IMR-90 (cell line): ENCODE results near the gene ERGIC1. TPM values are rescaled to one million over a fixed set of nuclear protein-coding genes. Genes with fewer than 3 reads are reported as not detected.

Source experiments
- ATAC-seq: fragments of 200-7000 bp; cut with Tn5 transposase; 2 replicates; pipeline ENCODE4 v1.9.1; 2020; ENCODE audit warnings: low read depth, mild to moderate bottlenecking, moderate library complexity
- BruUV-seq: library from RNA; stranded (reverse); fragments of 400-500 nt; replicated peaks from 2 replicates; lab custom pipeline; 2021; lab: Mats Ljungman, UMichigan
- CTCF ChIA-PET: fragments of 300-600 bp; formaldehyde crosslinking; extraction: SDS; loops from one replicate; lab custom pipeline; 2021; ENCODE audit warnings: antibody characterized with exemption; lab: Yijun Ruan, JAX
- POLR2A ChIA-PET: fragments of 300-600 bp; sonication (Branson Sonifier 250); formaldehyde crosslinking; loops from one replicate; lab custom pipeline; 2022; ENCODE audit warnings: antibody characterized with exemption; ENCODE audit not compliant: unreplicated experiment; lab: Charles Lee
- DNase-seq: peaks from one replicate; pipeline ENCODE4 v3.0.0; 2013
- H2AFZ ChIP-seq: replicated peaks from 2 replicates; pipeline ENCODE3; 2013; ENCODE audit warnings: low read length, mild to moderate bottlenecking; ENCODE audit not compliant: poor library complexity
- H2AK5ac ChIP-seq: 2 replicates; pipeline ENCODE4 v1.6.1; 2013; ENCODE audit warnings: low read depth, low read length, inconsistent platforms
- H2AK9ac ChIP-seq: replicated peaks from 2 replicates; pipeline ENCODE3; 2013; ENCODE audit warnings: mild to moderate bottlenecking, low read depth, low read length, moderate library complexity; ENCODE audit not compliant: poor library complexity
- H2BK120ac ChIP-seq: 2 replicates; pipeline ENCODE4 v1.6.1; 2013; ENCODE audit warnings: low read depth, low read length, inconsistent platforms
- H2BK15ac ChIP-seq: 3 replicates; pipeline ENCODE4 v1.6.1; 2013; ENCODE audit warnings: low read depth, low read length, inconsistent platforms
- H2BK20ac ChIP-seq: 2 replicates; pipeline ENCODE4 v1.6.1; 2013; ENCODE audit warnings: low read depth, mild to moderate bottlenecking, inconsistent platforms, low read length, moderate library complexity
- H2BK5ac ChIP-seq: 2 replicates; pipeline ENCODE4 v1.6.1; 2013; ENCODE audit warnings: mild to moderate bottlenecking, low read depth, low read length, inconsistent platforms; ENCODE audit not compliant: poor library complexity, severe bottlenecking
- H3K14ac ChIP-seq: replicated peaks from 2 replicates; pipeline ENCODE4 v1.6.1; 2013; ENCODE audit warnings: low read depth, low read length, inconsistent platforms
- H3K18ac ChIP-seq: 2 replicates; pipeline ENCODE4 v1.6.1; 2013; ENCODE audit warnings: low read depth, low read length, control low read depth
- H3K23ac ChIP-seq: 2 replicates; pipeline ENCODE4 v1.6.1; 2013; ENCODE audit warnings: low read depth, low read length, inconsistent platforms
- H3K27ac ChIP-seq: 2 replicates; pipeline ENCODE4 v1.5.1; 2013; ENCODE audit warnings: mild to moderate bottlenecking, control low read depth, low read length; ENCODE audit not compliant: insufficient read depth
- H3K27me3 ChIP-seq: 2 replicates; pipeline ENCODE4 v1.6.1; 2013; ENCODE audit warnings: low read length; ENCODE audit not compliant: control insufficient read depth, insufficient read depth
- H3K36me3 ChIP-seq: 2 replicates; pipeline ENCODE4 v1.6.1; 2013; ENCODE audit warnings: low read length, mixed read lengths; ENCODE audit not compliant: control insufficient read depth, insufficient read depth
- H3K4ac ChIP-seq: 2 replicates; pipeline ENCODE4 v1.6.1; 2013; ENCODE audit warnings: low read depth, low read length, inconsistent platforms
- H3K4me1 ChIP-seq: 2 replicates; pipeline ENCODE4 v1.6.1; 2013; ENCODE audit warnings: low read length, mixed read lengths; ENCODE audit not compliant: control insufficient read depth, insufficient read depth
- H3K4me2 ChIP-seq: 2 replicates; pipeline ENCODE4 v1.6.1; 2013; ENCODE audit warnings: low read depth, mild to moderate bottlenecking, control low read depth, low read length, moderate library complexity
- H3K4me3 ChIP-seq: 2 replicates; pipeline ENCODE4 v1.5.1; 2013; ENCODE audit warnings: low read depth, mild to moderate bottlenecking, control low read depth, low read length, moderate library complexity; ENCODE audit not compliant: insufficient read depth
- H3K56ac ChIP-seq: 2 replicates; pipeline ENCODE4 v1.6.1; 2013; ENCODE audit warnings: low read length, inconsistent platforms; ENCODE audit not compliant: insufficient read depth; ENCODE audit errors: extremely low read depth
- H3K79me1 ChIP-seq, 2 experiments: 2 replicates each; pipeline ENCODE4 v1.6.1; 2013; ENCODE audit warnings: low read length in 2 of 2, inconsistent platforms in 1 of 2, low read depth in 1 of 2
- H3K9ac ChIP-seq: 2 replicates; pipeline ENCODE4 v1.6.1; 2013; ENCODE audit warnings: low read depth, low read length, control low read depth
- H3K9me1 ChIP-seq: 2 replicates; pipeline ENCODE4 v1.6.1; 2013; ENCODE audit warnings: low read length, inconsistent platforms; ENCODE audit not compliant: insufficient read depth
- H3K9me3 ChIP-seq: 2 replicates; pipeline ENCODE4 v1.6.1; 2013; ENCODE audit warnings: low read length; ENCODE audit not compliant: control insufficient read depth, insufficient read depth
- H4K20me1 ChIP-seq: 2 replicates; pipeline ENCODE4 v1.6.1; 2013; ENCODE audit warnings: low read length, inconsistent platforms; ENCODE audit not compliant: insufficient read depth
- H4K5ac ChIP-seq: 2 replicates; pipeline ENCODE4 v1.6.1; 2013; ENCODE audit warnings: mild to moderate bottlenecking, low read depth, low read length, control low read depth
- H4K8ac ChIP-seq, 2 experiments: 2 replicates each; pipeline ENCODE4 v1.6.1; 2013; ENCODE audit warnings: low read depth in 2 of 2, low read length in 2 of 2, control low read depth in 1 of 2, inconsistent platforms in 1 of 2
- H4K91ac ChIP-seq: 2 replicates; pipeline ENCODE4 v1.6.1; 2013; ENCODE audit warnings: low read depth, low read length, inconsistent platforms; ENCODE audit not compliant: insufficient read depth
- MAZ ChIP-seq: IDR thresholded peaks from 2 replicates; pipeline ENCODE4 v1.6.1; 2012; ENCODE audit warnings: low read depth, mild to moderate bottlenecking, low read length, improper control_type of control experiment, moderate library complexity, borderline replicate concordance
- WGBS, 2 experiments: methylation state at CpG; one replicate each; pipeline versions ENCODE4 v1.1.5 to v1.1.7; 2013; ENCODE audit warnings: missing lambda C conversion rate in 2 of 2; ENCODE audit not compliant: insufficient read length in 1 of 2; ENCODE audit errors: extremely low coverage in 2 of 2; 5-methylcytosine and 5-hydroxymethylcytosine counted together
- dilution Hi-C: fragments of 300-500 bp; cut with HindIII; formaldehyde crosslinking; loops from one replicate; pipeline ENCODE4 v1.14.3; 2018; ENCODE audit warnings: low sequenced_read_pairs; ENCODE audit not compliant: unreplicated experiment
- in situ Hi-C: fragments of 300-500 bp; cut with MboI; formaldehyde crosslinking; loops from 3 replicates; pipeline ENCODE4 v1.14.3; 2019; ENCODE audit warnings: low sequenced_read_pairs, inconsistent platforms, mixed read lengths
- intact Hi-C: fragments of 100-400 bp; cut with micrococcal nuclease; formaldehyde crosslinking; loops from 2 replicates; pipeline ENCODE4 v1.10.0; 2022
- polyA plus RNA-seq, 3 experiments: library from polyadenylated mRNA; depleted of rRNA; stranded (reverse); fragments of >200 nt; gene quantifications; 2 replicates each; pipeline ENCODE4 v1.2.3, GENCODE V29; 2012; ENCODE audit warnings: low replicate concordance in 1 of 3
- total RNA-seq: library from RNA; depleted of rRNA; stranded (reverse); fragments of >200 nt; gene quantifications from 2 replicates; pipeline ENCODE4 v1.2.3, GENCODE V29; 2012
- TF ChIP-seq, protein P1 (sequence below): fragments of 150-350 bp; IDR thresholded peaks from 2 replicates; pipeline ENCODE4 v1.6.1; 2017; ENCODE audit warnings: mild to moderate bottlenecking, antibody characterized with exemption, low read length, low read depth

Gene ERGIC1
- total and polyA plus RNA-seq, 2 of the 4 experiments (the other 2 are of a cell fraction), result 134 to 192 TPM

DNA sequence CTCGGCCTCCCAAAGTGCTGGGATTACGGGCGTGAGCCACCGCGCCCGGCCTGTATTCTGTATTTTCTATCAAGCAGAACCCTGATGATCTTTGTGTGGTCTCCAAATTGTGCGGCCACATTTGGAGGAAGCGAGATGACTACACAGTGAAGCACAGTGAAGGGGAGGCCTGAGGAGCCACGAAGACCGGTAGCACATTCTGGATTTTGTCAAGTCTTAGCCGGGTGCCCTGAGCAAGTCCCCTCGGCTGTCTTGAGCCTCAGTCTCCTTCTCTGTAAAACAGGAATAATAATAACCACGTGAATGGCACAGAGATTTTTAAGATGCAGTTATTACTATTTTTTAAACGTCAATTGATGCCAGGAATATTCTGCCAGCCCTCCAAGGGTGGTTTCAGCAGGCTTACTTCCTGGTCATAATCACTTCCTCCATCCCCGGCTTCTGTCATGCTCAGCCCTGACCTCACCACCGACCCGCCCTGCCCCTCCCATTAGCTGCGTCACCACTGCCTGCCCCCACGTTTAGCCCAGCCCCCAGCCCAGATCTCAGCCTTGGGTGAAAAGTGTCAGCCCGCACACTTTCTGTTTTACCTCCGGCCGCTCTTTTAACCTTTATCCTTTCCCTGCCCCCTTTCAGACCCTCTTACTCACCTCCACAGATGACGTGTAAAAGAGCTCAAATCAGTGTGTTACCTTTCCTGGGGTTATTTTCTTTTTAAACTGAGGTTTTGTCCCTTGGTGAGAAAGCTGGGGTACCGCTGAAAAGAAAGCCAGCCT, 27.0 kb upstream of the ERGIC1 start:
- H3K4me2 ChIP-seq, result peak overlapping the region; percentile 61; the same call in 1 of the 2 replicates

More for the DNA sequence above, 27.0 kb upstream of the ERGIC1 start:
- no peaks in the 10 kb centered on the region for H3K36me3 ChIP-seq
- peak overlapping the region; percentile 97 for H2BK20ac ChIP-seq
- H3K23ac ChIP-seq, result peak overlapping the region; percentile 74; the same call in 1 of the 2 replicates
- H2BK120ac ChIP-seq, result peak overlapping the region; percentile 97
- H3K79me1 ChIP-seq, result peaks cover 6 to 20% of the 10 kb centered on the region in 2 experiments
- no peaks in the 10 kb centered on the region for H4K20me1 ChIP-seq
- intact Hi-C loops, result no loop called here
- no peaks in the 10 kb centered on the region for H3K27me3 ChIP-seq
- TF ChIP-seq MAZ, result peak; percentile 68; the same call in 1 of the 2 replicates
- TF ChIP-seq, protein P1, sequence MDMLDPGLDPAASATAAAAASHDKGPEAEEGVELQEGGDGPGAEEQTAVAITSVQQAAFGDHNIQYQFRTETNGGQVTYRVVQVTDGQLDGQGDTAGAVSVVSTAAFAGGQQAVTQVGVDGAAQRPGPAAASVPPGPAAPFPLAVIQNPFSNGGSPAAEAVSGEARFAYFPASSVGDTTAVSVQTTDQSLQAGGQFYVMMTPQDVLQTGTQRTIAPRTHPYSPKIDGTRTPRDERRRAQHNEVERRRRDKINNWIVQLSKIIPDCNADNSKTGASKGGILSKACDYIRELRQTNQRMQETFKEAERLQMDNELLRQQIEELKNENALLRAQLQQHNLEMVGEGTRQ, result no peak
- H3K4me1 ChIP-seq, result peaks cover 10% of the 10 kb centered on the region
- peak; percentile 93 for ATAC-seq
- peak overlapping the region; percentile 98 for H4K91ac ChIP-seq
- peak overlapping the region; percentile 90 for H4K5ac ChIP-seq
- ChIA-PET CTCF (interaction anchor here (0.8 kb wide), 1 partner anchor 12 kb away, joined by 3 read pairs; no protein-coding TSS in a partner anchor), POLR2A (interaction anchor here (0.6 kb wide), 1 partner anchor 29 kb away, joined by 3 read pairs; no protein-coding TSS in a partner anchor)
- peak overlapping the region; percentile 98 for H3K14ac ChIP-seq
- peak overlapping the region; percentile 100 for H2BK15ac ChIP-seq
- peak overlapping the region; percentile 87 for H2AFZ ChIP-seq
- dilution Hi-C loops, result no loop called here
- H3K9ac ChIP-seq, result peak overlapping the region; percentile 39; the same call in 1 of the 2 replicates
- WGBS, 2 experiments, result 54% methylated on average over 10 of the region's 24 CpGs; no CpG with 5 or more reads in 1 of the 2 experiments
- peak overlapping the region; percentile 94 for H3K18ac ChIP-seq
- H3K9me1 ChIP-seq, result peaks cover 9% of the 10 kb centered on the region
- in situ Hi-C loops, result no loop called here
- peak overlapping the region; percentile 53; the same call in 1 of the 2 replicates for H3K56ac ChIP-seq
- H4K8ac ChIP-seq, result peak overlapping the region; percentile 98 to 100
- H3K4ac ChIP-seq, result peak overlapping the region; percentile 100
- H3K27ac ChIP-seq, result peak overlapping the region; percentile 77
- no peak overlapping the region; the same call in 1 of the 2 replicates for H3K4me3 ChIP-seq
- peak overlapping the region; percentile 96 for H2BK5ac ChIP-seq
- H3K9me3 ChIP-seq, result peaks cover 3% of the 10 kb centered on the region
- H2AK5ac ChIP-seq, result peak overlapping the region; percentile 100
- no TSS peak for BruUV-seq
- peak; percentile 89 for DNase-seq
- H2AK9ac ChIP-seq, result peak overlapping the region; percentile 96
